ENCODE measurements around the gene LRMDA.

Gene LRMDA

DNA sequence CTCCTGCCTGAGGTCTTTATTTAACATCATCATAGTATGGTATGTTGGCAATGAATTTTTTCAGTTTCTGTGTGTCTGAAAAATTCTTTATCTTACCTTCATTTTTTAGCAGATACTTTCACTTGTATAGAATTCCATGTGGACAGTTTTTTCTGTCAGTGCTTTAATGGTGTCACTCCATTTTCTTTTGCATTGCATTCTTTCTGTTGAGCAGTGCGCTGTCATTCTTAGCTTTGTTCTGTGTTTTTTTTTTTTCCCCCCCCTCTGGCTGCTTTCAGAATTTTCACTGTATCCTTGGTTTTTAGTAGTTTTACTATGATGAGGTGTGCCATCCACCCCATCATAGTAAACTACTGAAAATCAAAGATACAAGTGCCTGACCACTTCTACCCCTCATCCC, 120.7 kb downstream of the LRMDA start:
- Histone ChIP-seq H3K9me3 (ENCODE audit: insufficient read depth, low read depth, low read length) (peaks cover 9% of the 10 kb centered on the region; the same call in 1 of the 2 replicates), H3K9ac (ENCODE audit: low read depth, low read length) (no peak overlapping the region), H3K4me1 (ENCODE audit: insufficient read depth, low read length) (no peaks in the 10 kb centered on the region), H3K27ac (ENCODE audit: low read length) (no peak overlapping the region), H3K36me3 (ENCODE audit: insufficient read depth, low read depth, low read length) (no peaks in the 10 kb centered on the region), H3K27me3 (ENCODE audit: insufficient read depth, low read length) (no peaks in the 10 kb centered on the region), H3K4me3 (ENCODE audit: low read length) (no peak overlapping the region)

DNA sequence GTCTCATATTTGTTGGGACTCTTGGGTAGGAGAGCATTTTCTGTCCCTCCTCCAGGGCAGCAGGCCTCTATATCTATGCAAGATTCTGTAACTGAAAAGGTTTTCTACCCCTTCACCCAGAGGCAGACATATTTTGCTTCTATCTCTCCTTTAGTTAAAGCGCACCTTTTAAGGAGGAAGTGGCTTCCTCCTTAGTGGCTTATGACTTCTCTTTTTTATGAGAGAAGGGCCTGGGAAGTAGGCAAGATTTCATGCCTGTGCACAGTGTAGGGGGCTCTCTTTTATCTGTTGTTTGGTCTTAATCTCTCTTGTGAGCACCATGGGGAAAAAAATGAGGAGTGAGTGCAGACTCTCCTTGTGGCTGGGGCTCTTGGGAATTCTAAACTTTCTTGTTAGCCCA, 122.1 kb downstream of the LRMDA start:
- Histone ChIP-seq H3K27ac (ENCODE audit: low read length) (no peak overlapping the region), H3K27me3 (ENCODE audit: insufficient read depth, low read length) (no peaks in the 10 kb centered on the region), H3K9ac (ENCODE audit: low read depth, low read length) (no peak overlapping the region), H3K9me3 (ENCODE audit: insufficient read depth, low read depth, low read length) (peaks cover 9% of the 10 kb centered on the region; the same call in 1 of the 2 replicates), H3K36me3 (ENCODE audit: insufficient read depth, low read depth, low read length) (no peaks in the 10 kb centered on the region), H3K4me1 (ENCODE audit: insufficient read depth, low read length) (no peaks in the 10 kb centered on the region), H3K4me3 (ENCODE audit: low read length) (no peak overlapping the region)

DNA sequence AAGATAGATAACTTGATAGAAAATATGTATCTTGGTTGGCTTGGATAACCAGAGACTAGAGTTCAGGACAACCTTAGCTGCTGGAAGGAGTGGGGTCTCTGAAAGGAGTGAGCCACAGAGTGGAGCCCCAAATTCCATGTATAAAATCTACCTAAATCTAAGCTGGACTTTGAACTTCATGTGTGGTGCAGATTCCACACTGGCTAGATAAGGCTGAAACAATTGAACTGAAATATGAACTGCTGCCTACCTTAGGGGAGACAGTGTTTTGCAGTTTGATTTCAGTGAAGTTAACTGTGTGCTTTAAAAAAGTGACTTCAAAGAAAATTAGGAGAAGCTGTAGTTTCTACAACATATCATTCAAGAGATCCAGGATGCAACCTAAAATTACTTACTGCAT, 123.9 kb downstream of the LRMDA start:
- no peak overlapping the region for H3K27ac ChIP-seq (ENCODE audit: low read length)
- no peak overlapping the region for H3K9ac ChIP-seq (ENCODE audit: low read depth, low read length)
- no peaks in the 10 kb centered on the region for H3K36me3 ChIP-seq (ENCODE audit: insufficient read depth, low read depth, low read length)
- no peaks in the 10 kb centered on the region for H3K27me3 ChIP-seq (ENCODE audit: insufficient read depth, low read length)
- H3K4me3 ChIP-seq (ENCODE audit: low read length) = no peak overlapping the region
- H3K9me3 ChIP-seq (ENCODE audit: insufficient read depth, low read depth, low read length) = peaks cover 9% of the 10 kb centered on the region; the same call in 1 of the 2 replicates
- H3K4me1 ChIP-seq (ENCODE audit: insufficient read depth, low read length) = no peaks in the 10 kb centered on the region

DNA sequence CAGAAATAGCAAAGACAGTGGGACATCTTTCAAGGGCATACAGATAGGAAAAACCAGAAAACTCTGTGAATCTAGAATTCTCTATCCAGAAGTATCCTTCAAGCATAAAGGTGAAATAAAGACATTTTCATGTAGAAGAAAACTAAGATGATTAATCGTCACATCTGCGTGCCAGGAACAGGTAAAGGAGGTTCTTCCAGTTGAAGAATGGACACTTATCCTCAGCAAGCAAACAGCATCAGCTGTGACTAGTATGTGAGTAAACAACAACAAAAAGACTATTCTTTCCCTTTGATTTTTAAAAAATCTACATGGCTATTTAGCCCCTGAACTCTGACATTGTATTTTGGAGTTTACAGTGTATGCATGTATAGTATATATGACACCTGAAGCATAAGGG, 124.9 kb downstream of the LRMDA start:
- peaks cover 9% of the 10 kb centered on the region; the same call in 1 of the 2 replicates for H3K9me3 ChIP-seq (ENCODE audit: insufficient read depth, low read depth, low read length)
- H3K27ac ChIP-seq (ENCODE audit: low read length) = no peak overlapping the region
- no peaks in the 10 kb centered on the region for H3K36me3 ChIP-seq (ENCODE audit: insufficient read depth, low read depth, low read length)
- H3K27me3 ChIP-seq (ENCODE audit: insufficient read depth, low read length) = no peaks in the 10 kb centered on the region
- H3K4me1 ChIP-seq (ENCODE audit: insufficient read depth, low read length) = no peaks in the 10 kb centered on the region
- no peak overlapping the region for H3K4me3 ChIP-seq (ENCODE audit: low read length)
- no peak overlapping the region for H3K9ac ChIP-seq (ENCODE audit: low read depth, low read length)

DNA sequence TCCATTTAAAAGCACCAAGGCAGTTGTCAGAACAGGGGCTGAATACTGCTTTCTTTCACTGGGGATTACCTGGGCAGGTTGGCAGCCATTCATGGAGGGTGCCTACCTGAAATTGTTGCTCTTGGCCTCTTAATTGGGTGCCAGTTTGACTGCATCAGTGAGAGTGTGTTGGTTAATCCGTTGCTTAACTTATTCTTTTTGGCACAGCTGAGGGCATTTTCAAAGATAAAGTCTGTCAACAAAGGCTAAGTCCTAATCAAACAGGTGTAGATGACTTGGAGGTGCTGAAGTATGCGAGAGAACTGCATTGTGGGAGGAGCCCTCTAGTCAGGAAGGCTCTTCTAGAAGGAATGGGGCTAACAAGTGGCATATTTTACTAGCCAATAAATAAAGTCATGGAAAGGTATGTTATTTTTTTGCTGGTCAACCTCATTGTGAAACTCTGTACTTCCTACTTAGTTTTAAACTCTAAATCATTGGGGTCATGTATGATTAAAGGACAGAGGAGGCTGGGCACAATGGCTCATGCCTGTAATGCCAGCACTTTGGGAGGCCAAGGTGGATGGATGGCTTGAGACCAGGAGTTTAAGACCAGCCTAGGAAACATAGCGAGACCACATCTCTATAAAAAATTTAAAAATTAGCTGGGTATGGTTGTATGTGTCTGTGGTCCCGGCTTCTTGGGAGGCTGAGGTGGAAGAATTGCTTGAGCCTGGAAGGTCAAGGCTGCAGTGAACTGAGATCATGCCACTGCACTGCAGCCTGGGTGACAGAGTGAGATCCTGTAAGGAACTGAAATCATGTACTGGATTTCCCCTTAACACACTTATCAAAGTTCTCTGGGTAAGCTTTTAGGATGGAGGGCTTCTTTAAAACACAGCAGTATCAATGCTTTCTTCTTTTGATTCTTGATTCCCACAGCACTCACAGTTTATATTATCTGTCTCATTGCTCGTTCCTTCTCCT, 134.1 kb downstream of the LRMDA start:
- no peak overlapping the region for H3K9ac ChIP-seq (ENCODE audit: low read depth, low read length)
- H3K36me3 ChIP-seq (ENCODE audit: insufficient read depth, low read depth, low read length) = no peaks in the 10 kb centered on the region
- no peaks in the 10 kb centered on the region for H3K4me1 ChIP-seq (ENCODE audit: insufficient read depth, low read length)
- no peak overlapping the region for H3K27ac ChIP-seq (ENCODE audit: low read length)
- peaks cover 17% of the 10 kb centered on the region for H3K9me3 ChIP-seq (ENCODE audit: insufficient read depth, low read depth, low read length)
- H3K4me3 ChIP-seq (ENCODE audit: low read length) = no peak overlapping the region
- no peaks in the 10 kb centered on the region for H3K27me3 ChIP-seq (ENCODE audit: insufficient read depth, low read length)

DNA sequence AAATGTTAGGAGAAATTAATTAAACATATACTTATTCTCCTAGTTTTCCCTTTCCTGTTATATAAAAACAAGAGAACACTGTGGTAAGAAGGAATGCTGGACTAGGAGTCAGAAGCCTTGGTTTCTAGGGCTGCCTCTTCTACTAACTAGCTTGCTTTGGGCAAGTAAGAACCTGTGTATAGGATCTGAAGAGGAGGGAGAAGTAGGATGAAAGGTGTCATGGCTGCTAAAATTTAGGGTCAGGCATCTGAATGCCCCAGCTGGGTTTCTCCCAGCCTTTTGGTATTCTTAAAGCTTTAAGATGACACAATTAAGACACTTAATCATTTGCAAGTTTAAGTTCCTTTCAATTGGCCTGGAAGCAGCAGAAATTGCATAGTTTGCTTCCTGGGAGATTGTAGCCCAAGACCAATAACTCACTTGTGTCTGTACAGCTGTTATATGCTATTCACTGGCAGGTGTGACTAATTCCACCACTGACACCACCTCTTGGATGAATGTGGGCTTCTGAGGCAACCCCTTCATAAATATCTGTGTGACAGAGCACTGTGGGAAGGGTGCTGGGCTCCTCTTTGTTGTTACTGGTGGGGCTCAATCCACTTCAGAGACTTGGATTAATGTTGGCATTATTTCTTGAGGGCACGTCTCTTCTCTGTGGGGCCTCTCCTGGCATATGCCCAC, 137.2 kb downstream of the LRMDA start:
- Histone ChIP-seq H3K27me3 (ENCODE audit: insufficient read depth, low read length) (no peaks in the 10 kb centered on the region), H3K9ac (ENCODE audit: low read depth, low read length) (no peak overlapping the region), H3K27ac (ENCODE audit: low read length) (no peak overlapping the region), H3K4me1 (ENCODE audit: insufficient read depth, low read length) (no peaks in the 10 kb centered on the region), H3K4me3 (ENCODE audit: low read length) (no peak overlapping the region), H3K36me3 (ENCODE audit: insufficient read depth, low read depth, low read length) (no peaks in the 10 kb centered on the region), H3K9me3 (ENCODE audit: insufficient read depth, low read depth, low read length) (peaks cover 27% of the 10 kb centered on the region)

DNA sequence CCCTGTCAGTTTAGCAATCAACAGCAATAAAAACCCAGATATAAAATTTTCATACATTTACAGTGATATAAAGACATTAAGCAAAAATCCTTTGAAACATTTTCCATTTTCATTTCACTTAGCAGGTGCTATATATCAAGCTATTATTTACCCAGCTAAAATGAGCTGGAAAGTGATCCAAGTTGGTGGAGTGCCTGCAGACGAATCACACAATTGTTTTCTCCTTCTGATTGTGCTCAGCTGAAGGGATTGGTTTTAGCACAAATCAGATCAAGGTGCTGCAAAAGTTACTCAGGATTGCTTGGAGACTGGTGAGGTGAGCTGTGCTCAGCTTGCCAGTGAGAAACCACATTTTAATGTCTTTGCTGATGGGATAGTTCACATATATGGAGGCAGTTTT, 138.1 kb downstream of the LRMDA start:
- Histone ChIP-seq H3K9ac (ENCODE audit: low read depth, low read length) (no peak overlapping the region), H3K27me3 (ENCODE audit: insufficient read depth, low read length) (no peaks in the 10 kb centered on the region), H3K27ac (ENCODE audit: low read length) (no peak overlapping the region), H3K4me3 (ENCODE audit: low read length) (no peak overlapping the region), H3K4me1 (ENCODE audit: insufficient read depth, low read length) (no peaks in the 10 kb centered on the region), H3K9me3 (ENCODE audit: insufficient read depth, low read depth, low read length) (peaks cover 25% of the 10 kb centered on the region), H3K36me3 (ENCODE audit: insufficient read depth, low read depth, low read length) (no peaks in the 10 kb centered on the region)

- Histone ChIP-seq H3K27ac (ENCODE audit: low read length) (no peak overlapping the region), H3K4me3 (ENCODE audit: low read length) (no peak overlapping the region), H3K36me3 (ENCODE audit: insufficient read depth, low read depth, low read length) (no peaks in the 10 kb centered on the region), H3K9ac (ENCODE audit: low read depth, low read length) (no peak overlapping the region), H3K4me1 (ENCODE audit: insufficient read depth, low read length) (no peaks in the 10 kb centered on the region), H3K27me3 (ENCODE audit: insufficient read depth, low read length) (no peaks in the 10 kb centered on the region), H3K9me3 (ENCODE audit: insufficient read depth, low read depth, low read length) (peaks cover 10% of the 10 kb centered on the region; the same call in 1 of the 2 replicates)
These were observed 141.1 kb downstream of the LRMDA start for GRCh38 chr10:75572478-75572877.

- Histone ChIP-seq H3K9me3 (ENCODE audit: insufficient read depth, low read depth, low read length) (peaks cover 13% of the 10 kb centered on the region; the same call in 1 of the 2 replicates), H3K9ac (ENCODE audit: low read depth, low read length) (no peak overlapping the region), H3K27ac (ENCODE audit: low read length) (no peak overlapping the region), H3K36me3 (ENCODE audit: insufficient read depth, low read depth, low read length) (no peaks in the 10 kb centered on the region), H3K4me3 (ENCODE audit: low read length) (no peak overlapping the region), H3K27me3 (ENCODE audit: insufficient read depth, low read length) (no peaks in the 10 kb centered on the region), H3K4me1 (ENCODE audit: insufficient read depth, low read length) (no peaks in the 10 kb centered on the region)
These were observed 144.5 kb downstream of the LRMDA start for GRCh38 chr10:75575940-75576339.

GRCh38 chr10:75582102-75582501, 150.7 kb downstream of the LRMDA start:
- Histone ChIP-seq H3K4me1 (ENCODE audit: insufficient read depth, low read length) (no peaks in the 10 kb centered on the region), H3K4me3 (ENCODE audit: low read length) (no peak overlapping the region), H3K27ac (ENCODE audit: low read length) (no peak overlapping the region), H3K9me3 (ENCODE audit: insufficient read depth, low read depth, low read length) (peaks cover 29% of the 10 kb centered on the region), H3K27me3 (ENCODE audit: insufficient read depth, low read length) (no peaks in the 10 kb centered on the region), H3K36me3 (ENCODE audit: insufficient read depth, low read depth, low read length) (no peaks in the 10 kb centered on the region), H3K9ac (ENCODE audit: low read depth, low read length) (no peak overlapping the region)

DNA sequence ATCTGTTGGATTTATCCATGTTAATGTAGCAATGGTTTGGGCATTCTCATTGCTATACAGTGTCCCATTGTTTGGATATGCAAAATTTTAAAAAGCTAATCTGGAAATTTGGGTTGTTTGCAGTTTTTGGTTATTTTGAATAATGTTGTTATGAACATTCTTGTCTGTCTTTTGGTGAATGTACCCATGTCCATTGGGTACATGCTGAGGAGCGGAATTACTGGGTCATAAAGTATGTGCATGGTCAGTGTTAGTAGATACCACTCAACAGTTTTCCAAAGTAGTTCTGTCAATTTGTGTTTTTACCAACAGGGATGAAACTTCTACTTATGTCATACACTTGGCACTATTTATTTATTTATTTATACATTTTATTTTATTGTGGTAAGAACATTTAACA, 153.9 kb downstream of the LRMDA start:
- Histone ChIP-seq H3K27me3 (ENCODE audit: insufficient read depth, low read length) (no peaks in the 10 kb centered on the region), H3K4me3 (ENCODE audit: low read length) (no peak overlapping the region), H3K9me3 (ENCODE audit: insufficient read depth, low read depth, low read length) (peaks cover 29% of the 10 kb centered on the region), H3K4me1 (ENCODE audit: insufficient read depth, low read length) (no peaks in the 10 kb centered on the region), H3K36me3 (ENCODE audit: insufficient read depth, low read depth, low read length) (no peaks in the 10 kb centered on the region), H3K27ac (ENCODE audit: low read length) (no peak overlapping the region), H3K9ac (ENCODE audit: low read depth, low read length) (no peak overlapping the region)

DNA sequence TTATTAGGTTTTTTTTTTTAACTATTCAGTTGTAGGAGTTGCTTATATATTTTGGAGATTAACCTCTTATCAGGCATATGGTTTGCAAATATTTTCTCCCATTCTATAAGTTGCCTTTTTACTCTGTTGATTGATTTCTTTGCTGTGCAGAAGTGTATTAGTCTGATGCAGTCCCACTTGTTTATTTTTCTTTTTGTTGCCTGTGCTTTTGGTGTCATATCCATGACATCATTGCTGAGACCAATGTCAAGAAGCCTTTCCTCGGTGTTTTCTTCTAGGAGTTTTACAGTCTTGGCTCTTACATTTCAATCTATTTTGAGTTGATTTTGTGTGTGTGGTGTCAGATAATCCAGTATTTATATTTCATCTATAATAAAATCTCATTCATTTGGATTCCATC, 155.4 kb downstream of the LRMDA start:
- H3K9ac ChIP-seq (ENCODE audit: low read depth, low read length) = no peak overlapping the region
- H3K9me3 ChIP-seq (ENCODE audit: insufficient read depth, low read depth, low read length) = peaks cover 19% of the 10 kb centered on the region
- no peaks in the 10 kb centered on the region for H3K4me1 ChIP-seq (ENCODE audit: insufficient read depth, low read length)
- no peaks in the 10 kb centered on the region for H3K27me3 ChIP-seq (ENCODE audit: insufficient read depth, low read length)
- no peak overlapping the region for H3K4me3 ChIP-seq (ENCODE audit: low read length)
- no peak overlapping the region for H3K27ac ChIP-seq (ENCODE audit: low read length)
- H3K36me3 ChIP-seq (ENCODE audit: insufficient read depth, low read depth, low read length) = no peaks in the 10 kb centered on the region

Measured in iPS-20b (cell line).